Right lobe of liver (tissue), 4 donors: ENCODE data around the gene SLX1B.
"Not testable (repeated sequence)": the region's sequence is repeated elsewhere in the genome, so short reads cannot be mapped to it uniquely, and the experiment has no call there.

Source experiments
- POLR2A ChIP-seq: fragments of 450-650 bp; IDR thresholded peaks from one replicate; pipeline ENCODE4 v1.6.1; 2017; ENCODE audit warnings: antibody characterized with exemption, mild to moderate bottlenecking
- TF ChIP-seq, protein P1 (sequence below), 4 donors: fragments of 200-600 bp in 3 of 4; fragments of 450-650 bp in 1 of 4; IDR thresholded peaks; one replicate each; pipeline versions ENCODE4 v1.5.1 to v1.8.0; 2016 to 2022; ENCODE audit warnings: antibody characterized with exemption in 4 of 4, mild to moderate bottlenecking in 2 of 4
- donor health status: DM: no; HTN: no; CAD: no.
- donor health status: DM: no; HTN: no; CAD: no.
- donor health status: DM: no; HTN: yes; CAD: no.

DNA sequence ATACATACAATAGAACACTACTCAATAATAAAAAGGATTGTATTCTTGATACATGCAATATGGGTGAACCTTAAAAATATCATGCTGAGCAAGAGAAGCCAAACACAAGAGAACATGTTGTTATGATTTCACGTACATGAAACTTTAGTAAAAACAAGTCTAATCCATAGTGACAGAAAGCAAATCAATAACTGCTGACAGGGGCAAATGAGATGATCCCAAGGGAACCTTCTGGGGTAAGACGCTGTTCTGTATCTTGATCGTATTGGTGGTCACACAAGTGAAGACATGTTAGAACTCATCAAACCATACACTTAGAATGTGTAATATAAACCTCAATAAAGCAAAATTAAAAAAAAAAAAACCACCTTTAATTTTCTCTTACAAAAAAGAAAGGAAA lies 28.9 kb upstream of the SLX1B start:
- TF ChIP-seq, protein P1, sequence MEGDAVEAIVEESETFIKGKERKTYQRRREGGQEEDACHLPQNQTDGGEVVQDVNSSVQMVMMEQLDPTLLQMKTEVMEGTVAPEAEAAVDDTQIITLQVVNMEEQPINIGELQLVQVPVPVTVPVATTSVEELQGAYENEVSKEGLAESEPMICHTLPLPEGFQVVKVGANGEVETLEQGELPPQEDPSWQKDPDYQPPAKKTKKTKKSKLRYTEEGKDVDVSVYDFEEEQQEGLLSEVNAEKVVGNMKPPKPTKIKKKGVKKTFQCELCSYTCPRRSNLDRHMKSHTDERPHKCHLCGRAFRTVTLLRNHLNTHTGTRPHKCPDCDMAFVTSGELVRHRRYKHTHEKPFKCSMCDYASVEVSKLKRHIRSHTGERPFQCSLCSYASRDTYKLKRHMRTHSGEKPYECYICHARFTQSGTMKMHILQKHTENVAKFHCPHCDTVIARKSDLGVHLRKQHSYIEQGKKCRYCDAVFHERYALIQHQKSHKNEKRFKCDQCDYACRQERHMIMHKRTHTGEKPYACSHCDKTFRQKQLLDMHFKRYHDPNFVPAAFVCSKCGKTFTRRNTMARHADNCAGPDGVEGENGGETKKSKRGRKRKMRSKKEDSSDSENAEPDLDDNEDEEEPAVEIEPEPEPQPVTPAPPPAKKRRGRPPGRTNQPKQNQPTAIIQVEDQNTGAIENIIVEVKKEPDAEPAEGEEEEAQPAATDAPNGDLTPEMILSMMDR (IDR thresholded peaks at IDR 0.05) = not testable (repeated sequence)
- not testable (repeated sequence) for TF ChIP-seq POLR2A
